ENCODE measurements around the gene TIMM50.

Gene TIMM50

DNA sequence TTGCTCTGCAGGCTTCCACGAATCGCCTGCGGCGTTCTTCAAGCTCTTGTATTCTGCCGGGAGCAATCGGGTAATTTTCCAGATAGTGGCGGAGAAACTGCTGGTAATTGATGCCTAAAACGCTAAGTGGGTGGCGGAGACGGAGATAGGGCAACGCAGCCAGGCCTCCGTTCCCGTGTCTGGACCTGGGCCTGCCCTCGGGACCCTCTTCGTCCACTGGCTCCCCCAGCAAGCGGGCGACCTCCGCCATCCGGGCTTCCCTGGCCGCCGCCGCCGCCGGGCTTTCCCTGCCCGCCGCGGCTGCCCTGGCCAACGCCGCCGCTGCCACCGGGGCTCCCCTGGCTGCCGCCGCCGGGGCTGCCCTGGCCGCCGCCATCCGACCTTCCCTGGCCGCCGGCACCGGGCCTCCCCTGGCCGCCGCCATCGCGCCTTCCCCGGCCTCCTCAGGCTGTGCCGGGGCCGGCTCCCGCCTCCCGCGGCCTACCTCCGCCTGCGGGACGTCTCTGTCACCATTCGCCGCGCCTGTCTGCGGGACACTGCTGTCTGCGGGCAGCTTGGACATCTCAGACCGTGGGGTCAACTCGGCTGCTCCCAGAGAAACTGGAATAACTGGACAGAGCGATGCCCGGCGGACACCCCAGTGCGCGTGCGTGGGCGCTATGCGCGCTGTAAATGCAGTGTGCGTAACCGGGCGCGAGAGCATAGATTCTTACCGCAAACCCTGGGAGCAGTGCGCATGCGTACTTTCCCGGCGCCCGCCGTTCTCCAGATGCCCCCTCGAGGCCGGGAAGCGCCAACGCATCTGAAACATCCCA, 59.1 kb downstream of the TIMM50 start, which contains the start of gene EID2:
TSS of gene EID2 (minus strand) at position 644 of the 815 bp plus-strand sequence. CDS start at position 562, 82 bp downstream.
- DNase-seq, result peak; percentile 93

- DNase-seq, result no peak
These were observed 59.7 kb downstream of the TIMM50 start for GRCh38 chr19:39540333-39540673.

All from NK-92 treated with Interleukin-12 subunit alpha and Interleukin-12 subunit beta, amount 100 ng/mL, for 24 hours (cell line).